ENCODE results near the gene DRGX. TPM values are rescaled to one million over a fixed set of nuclear protein-coding genes. Genes with fewer than 3 reads are reported as not detected.

DRGX gene
- total and polyA plus RNA-seq, 2 of the 13 experiments (the other 11 are each of a cell fraction or from before 2014, with no cell fraction given): not detected

- H3K79me2 ChIP-seq (ENCODE audit: insufficient read depth, low read length): no peaks in the 10 kb centered on the region
- H3K4me3 ChIP-seq (replicated peaks in 1 of 3; ENCODE audit: insufficient read depth in 1 of 3, low read depth in 2 of 3, low read length in 3 of 3): no peak overlapping the region
- intact Hi-C loops (cut with micrococcal nuclease; ENCODE audit: unreplicated experiment) (no loop called here), in situ Hi-C loops (cut with HindIII; ENCODE audit: extremely low pct_ligation_motif_present, low pct_unique_long_range_greater_than_20kb) (no loop called here)
- ChIA-PET CTCF (ENCODE audit: low intra/inter-chr PET ratio, low total read pairs) (no interaction called here), POLR2A (no interaction called here)
- WGBS (ENCODE audit: low lambda C conversion rate): 48% methylated on average over 2 of the region's 2 CpGs
- H3K4me2 ChIP-seq (ENCODE audit: low read depth, low read length): no peak overlapping the region
- H3K4me1 ChIP-seq (ENCODE audit: insufficient read depth, low read length): no peaks in the 10 kb centered on the region
- no peaks in the 10 kb centered on the region for H4K20me1 ChIP-seq (ENCODE audit: insufficient read depth, low read length)
- no peak overlapping the region for H2AFZ ChIP-seq (ENCODE audit: low read length)
- no peak for FAIRE-seq
- BruUV-seq (replicated peaks): no TSS peak
- H3K27me3 ChIP-seq (ENCODE audit: control insufficient read depth in 1 of 2, insufficient read depth in 2 of 2, low read length in 2 of 2): no peaks in the 10 kb centered on the region
- TF ChIP-seq ATF1 (CRISPR knock-in tag; IDR thresholded peaks at IDR 0.05): no peak
- H3K36me3 ChIP-seq (replicated peaks in 1 of 2; ENCODE audit: control insufficient read depth in 1 of 2, insufficient read depth in 2 of 2, low read length in 2 of 2): no peaks in the 10 kb centered on the region
- H3K9me3 ChIP-seq (ENCODE audit: low read length): 0 out of 2 replicates have a peak, but pooled peaks cover 2% of the 10 kb centered on the region
- no peak for ATAC-seq
- no peak overlapping the region for H3K27ac ChIP-seq (ENCODE audit: extremely low read length, insufficient read depth, low read length)
- no peak for DNase-seq (ENCODE audit: low spot score)
- H3K9ac ChIP-seq (ENCODE audit: insufficient read depth, low read depth, low read length): no peak overlapping the region
Measured at GRCh38 chr10:49431426-49431825, 35.5 kb upstream of the DRGX start.

DNA sequence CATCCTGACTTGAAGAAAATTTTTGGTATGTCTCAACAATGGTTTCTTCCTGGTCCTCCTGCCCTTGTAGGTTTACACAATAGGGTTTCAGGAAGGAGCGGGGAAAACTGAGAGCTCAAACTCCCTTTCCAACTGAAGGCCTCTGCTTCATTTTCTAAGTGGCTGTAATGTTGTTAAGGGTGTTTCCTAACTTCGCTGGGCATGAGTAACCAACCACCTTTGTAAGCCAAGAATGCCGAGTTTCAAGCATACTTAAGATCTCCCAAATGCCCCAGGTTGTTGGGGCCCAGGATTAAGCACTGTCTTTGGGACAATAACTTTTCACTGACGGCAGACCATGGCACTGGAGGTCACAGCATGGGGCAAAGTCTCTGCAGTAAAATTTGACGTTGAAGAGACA is 33.6 kb upstream of the DRGX start:
- Histone ChIP-seq H3K27ac (ENCODE audit: extremely low read length, insufficient read depth, low read length) (no peak overlapping the region), H3K4me1 (ENCODE audit: insufficient read depth, low read length) (no peaks in the 10 kb centered on the region), H3K79me2 (ENCODE audit: insufficient read depth, low read length) (no peaks in the 10 kb centered on the region), H4K20me1 (ENCODE audit: insufficient read depth, low read length) (no peaks in the 10 kb centered on the region), H3K4me2 (ENCODE audit: low read depth, low read length) (no peak overlapping the region), H3K36me3 (replicated peaks in 1 of 2; ENCODE audit: control insufficient read depth in 1 of 2, insufficient read depth in 2 of 2, low read length in 2 of 2) (no peaks in the 10 kb centered on the region), H3K4me3 (replicated peaks in 1 of 3; ENCODE audit: insufficient read depth in 1 of 3, low read depth in 2 of 3, low read length in 3 of 3) (no peak overlapping the region), H2AFZ (ENCODE audit: low read length) (no peak overlapping the region), H3K9ac (ENCODE audit: insufficient read depth, low read depth, low read length) (no peak overlapping the region), H3K27me3 (ENCODE audit: control insufficient read depth in 1 of 2, insufficient read depth in 2 of 2, low read length in 2 of 2) (no peaks in the 10 kb centered on the region; a peak in 1 of 5 replicates), H3K9me3 (ENCODE audit: low read length) (peaks cover 15% of the 10 kb centered on the region; the same call in 1 of the 2 replicates)
- in situ Hi-C loops (cut with HindIII; ENCODE audit: extremely low pct_ligation_motif_present, low pct_unique_long_range_greater_than_20kb): no loop called here
- WGBS (ENCODE audit: low lambda C conversion rate): 16% methylated on average over 5 of the region's 5 CpGs
- BruUV-seq (replicated peaks): no TSS peak
- ChIA-PET POLR2A (no interaction called here), CTCF (ENCODE audit: low intra/inter-chr PET ratio, low total read pairs) (no interaction called here)
- ATAC-seq (no peak), FAIRE-seq (no peak), DNase-seq (ENCODE audit: low spot score) (no peak)
- intact Hi-C loops (cut with micrococcal nuclease; ENCODE audit: unreplicated experiment): no loop called here
- TF ChIP-seq, protein P1, sequence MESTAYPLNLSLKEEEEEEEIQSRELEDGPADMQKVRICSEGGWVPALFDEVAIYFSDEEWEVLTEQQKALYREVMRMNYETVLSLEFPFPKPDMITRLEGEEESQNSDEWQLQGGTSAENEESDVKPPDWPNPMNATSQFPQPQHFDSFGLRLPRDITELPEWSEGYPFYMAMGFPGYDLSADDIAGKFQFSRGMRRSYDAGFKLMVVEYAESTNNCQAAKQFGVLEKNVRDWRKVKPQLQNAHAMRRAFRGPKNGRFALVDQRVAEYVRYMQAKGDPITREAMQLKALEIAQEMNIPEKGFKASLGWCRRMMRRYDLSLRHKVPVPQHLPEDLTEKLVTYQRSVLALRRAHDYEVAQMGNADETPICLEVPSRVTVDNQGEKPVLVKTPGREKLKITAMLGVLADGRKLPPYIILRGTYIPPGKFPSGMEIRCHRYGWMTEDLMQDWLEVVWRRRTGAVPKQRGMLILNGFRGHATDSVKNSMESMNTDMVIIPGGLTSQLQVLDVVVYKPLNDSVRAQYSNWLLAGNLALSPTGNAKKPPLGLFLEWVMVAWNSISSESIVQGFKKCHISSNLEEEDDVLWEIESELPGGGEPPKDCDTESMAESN (CRISPR knock-in tag; conservative IDR thresholded peaks at IDR 0.05): no peak
- TF ChIP-seq FLYWCH1 (CRISPR knock-in tag; IDR thresholded peaks at IDR 0.05) (no peak), CENPX (CRISPR knock-in tag; IDR thresholded peaks at IDR 0.05) (no peak), CCDC6 (CRISPR knock-in tag; IDR thresholded peaks at IDR 0.05) (no peak), POLR2AphosphoS5 (IDR thresholded peaks at IDR 0.05; ENCODE audit: low read depth, low read length) (no peak), HHEX (CRISPR knock-in tag; IDR thresholded peaks at IDR 0.05) (no peak), TCF7 (IDR thresholded peaks at IDR 0.05; ENCODE audit: low read depth) (no peak), ZNF264 (CRISPR knock-in tag; IDR thresholded peaks at IDR 0.05) (no peak), NFE2L2 (IDR thresholded peaks at IDR 0.05; ENCODE audit: low read length) (no peak)
- TF ChIP-seq, protein P2, sequence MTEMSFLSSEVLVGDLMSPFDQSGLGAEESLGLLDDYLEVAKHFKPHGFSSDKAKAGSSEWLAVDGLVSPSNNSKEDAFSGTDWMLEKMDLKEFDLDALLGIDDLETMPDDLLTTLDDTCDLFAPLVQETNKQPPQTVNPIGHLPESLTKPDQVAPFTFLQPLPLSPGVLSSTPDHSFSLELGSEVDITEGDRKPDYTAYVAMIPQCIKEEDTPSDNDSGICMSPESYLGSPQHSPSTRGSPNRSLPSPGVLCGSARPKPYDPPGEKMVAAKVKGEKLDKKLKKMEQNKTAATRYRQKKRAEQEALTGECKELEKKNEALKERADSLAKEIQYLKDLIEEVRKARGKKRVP (CRISPR knock-in tag; IDR thresholded peaks at IDR 0.05): no peak
- TF ChIP-seq, protein P3, sequence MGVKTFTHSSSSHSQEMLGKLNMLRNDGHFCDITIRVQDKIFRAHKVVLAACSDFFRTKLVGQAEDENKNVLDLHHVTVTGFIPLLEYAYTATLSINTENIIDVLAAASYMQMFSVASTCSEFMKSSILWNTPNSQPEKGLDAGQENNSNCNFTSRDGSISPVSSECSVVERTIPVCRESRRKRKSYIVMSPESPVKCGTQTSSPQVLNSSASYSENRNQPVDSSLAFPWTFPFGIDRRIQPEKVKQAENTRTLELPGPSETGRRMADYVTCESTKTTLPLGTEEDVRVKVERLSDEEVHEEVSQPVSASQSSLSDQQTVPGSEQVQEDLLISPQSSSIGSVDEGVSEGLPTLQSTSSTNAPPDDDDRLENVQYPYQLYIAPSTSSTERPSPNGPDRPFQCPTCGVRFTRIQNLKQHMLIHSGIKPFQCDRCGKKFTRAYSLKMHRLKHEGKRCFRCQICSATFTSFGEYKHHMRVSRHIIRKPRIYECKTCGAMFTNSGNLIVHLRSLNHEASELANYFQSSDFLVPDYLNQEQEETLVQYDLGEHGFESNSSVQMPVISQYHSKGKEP (CRISPR knock-in tag; IDR thresholded peaks at IDR 0.05): no peak

Measured in HepG2 (cell line).